Measurements from ENCODE around the gene KCTD5. TPM values are rescaled to one million over a fixed set of nuclear protein-coding genes. Genes with fewer than 3 reads are reported as not detected.
"Not testable (repeated sequence)": the region's sequence is repeated elsewhere in the genome, so short reads cannot be mapped to it uniquely, and the experiment has no call there.

The KCTD5 gene
- total RNA-seq, 2 donors from 2014 or later, result 42.2 to 79.1 TPM

DNA sequence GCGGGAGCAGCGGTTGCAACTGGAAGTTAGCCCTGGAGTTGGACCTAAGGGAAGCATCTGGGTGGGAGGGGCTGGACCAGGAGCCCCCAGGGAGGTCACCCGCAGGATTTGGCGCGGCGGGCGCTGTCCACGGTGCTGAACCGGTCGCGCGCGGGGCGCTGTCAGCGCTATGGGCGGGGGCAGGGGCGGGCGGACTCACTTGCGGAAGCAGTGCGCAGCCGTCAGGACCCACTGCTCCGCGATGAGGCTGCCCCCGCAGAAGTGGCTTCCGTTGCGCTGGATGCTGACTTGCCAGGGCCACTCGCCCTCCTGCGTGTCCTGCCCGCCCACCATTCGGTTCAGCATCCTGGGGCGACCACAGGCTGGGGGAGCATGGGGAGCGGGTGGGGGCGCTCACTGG is 33.2 kb downstream of the KCTD5 start:
- Mint-ChIP-seq H3K4me3 (peak overlapping the region; percentile 41), H3K36me3 (ENCODE audit: low read depth) (no peaks in the 10 kb centered on the region), H3K4me1 (peaks cover 6% of the 10 kb centered on the region), H3K27ac (no peak overlapping the region), H3K27me3 (no peaks in the 10 kb centered on the region), H3K9me3 (no peaks in the 10 kb centered on the region)
- peak; percentile 77 for ATAC-seq (replicated peaks)

DNA sequence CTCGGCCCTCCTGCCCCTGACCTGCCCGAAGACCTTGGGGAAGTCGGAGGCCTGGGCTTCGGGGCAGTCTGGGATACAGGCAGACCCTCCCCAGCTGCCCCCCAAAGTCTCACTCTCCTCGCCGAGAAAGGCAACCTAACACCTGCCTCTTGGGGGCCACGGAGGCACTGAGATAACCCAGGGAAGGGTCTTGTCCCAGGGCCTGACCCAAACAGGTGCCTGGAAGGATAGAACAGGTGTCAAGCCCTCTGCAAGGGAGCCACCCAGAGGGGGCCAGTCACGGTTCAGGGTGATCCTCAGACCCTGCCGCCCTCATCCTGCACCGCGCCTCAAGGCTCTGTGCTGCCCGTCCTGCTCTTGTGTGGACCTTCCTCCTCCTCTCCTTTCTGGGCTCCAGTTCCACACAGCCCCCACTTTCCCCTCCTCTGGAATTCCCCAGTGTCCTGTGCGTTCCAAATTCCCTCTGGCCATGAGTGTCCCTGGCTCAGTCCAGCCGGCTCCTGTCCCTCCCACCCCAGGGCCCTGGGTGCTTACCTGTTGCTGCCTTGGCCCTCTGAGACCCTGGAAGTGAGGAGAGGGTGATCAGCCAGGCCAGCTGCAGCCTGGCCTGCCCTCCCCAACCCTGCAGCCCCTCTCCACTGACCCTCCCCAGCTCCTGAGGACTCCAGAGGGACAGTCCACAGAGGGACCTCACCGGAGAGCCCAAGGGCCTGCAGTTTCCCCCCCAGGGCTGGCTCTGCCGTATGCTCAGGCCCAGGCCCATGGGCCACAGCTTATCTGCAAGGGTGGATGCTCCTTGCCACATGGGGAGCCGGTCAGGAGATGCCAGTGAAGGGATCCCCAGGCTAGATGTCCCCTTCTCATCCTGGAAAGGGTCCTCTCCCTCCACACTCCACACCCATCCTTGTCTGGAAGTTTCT is 33.9 kb downstream of the KCTD5 start:
- no peaks in the 10 kb centered on the region for H3K27me3 Mint-ChIP-seq
- no peak for ATAC-seq (replicated peaks)
- H3K36me3 Mint-ChIP-seq (ENCODE audit: low read depth), result no peaks in the 10 kb centered on the region
- H3K4me1 Mint-ChIP-seq, result peaks cover 6% of the 10 kb centered on the region
- H3K27ac Mint-ChIP-seq, result no peak overlapping the region
- H3K4me3 Mint-ChIP-seq, result peak overlapping the region; percentile 32
- H3K9me3 Mint-ChIP-seq, result no peaks in the 10 kb centered on the region

DNA sequence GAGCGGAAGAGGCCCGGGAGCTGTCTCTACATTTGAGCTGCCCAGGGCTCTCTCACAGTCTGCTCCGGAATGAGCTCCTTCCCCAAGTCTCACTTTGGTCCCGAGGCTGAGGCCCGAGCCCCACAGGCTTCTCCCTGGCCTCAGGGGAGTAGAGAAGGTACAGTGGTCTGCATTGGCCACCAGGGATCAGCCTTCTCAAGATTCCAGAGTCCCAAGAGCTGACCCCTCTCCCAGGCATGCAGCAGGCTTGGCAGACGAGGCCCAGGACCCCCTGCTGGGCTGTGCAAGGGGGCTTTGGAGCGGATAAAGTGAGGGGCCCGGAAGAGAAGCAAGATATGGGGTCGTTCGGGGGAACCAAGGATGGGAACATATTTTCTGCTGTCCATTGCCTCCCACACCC is 34.6 kb downstream of the KCTD5 start:
- H3K4me3 Mint-ChIP-seq, result peak overlapping the region; percentile 5
- no peaks in the 10 kb centered on the region for H3K27me3 Mint-ChIP-seq
- no peak overlapping the region for H3K27ac Mint-ChIP-seq
- ATAC-seq (replicated peaks), result no peak
- no peaks in the 10 kb centered on the region for H3K36me3 Mint-ChIP-seq (ENCODE audit: low read depth)
- H3K9me3 Mint-ChIP-seq, result no peaks in the 10 kb centered on the region
- peaks cover 6% of the 10 kb centered on the region for H3K4me1 Mint-ChIP-seq

DNA sequence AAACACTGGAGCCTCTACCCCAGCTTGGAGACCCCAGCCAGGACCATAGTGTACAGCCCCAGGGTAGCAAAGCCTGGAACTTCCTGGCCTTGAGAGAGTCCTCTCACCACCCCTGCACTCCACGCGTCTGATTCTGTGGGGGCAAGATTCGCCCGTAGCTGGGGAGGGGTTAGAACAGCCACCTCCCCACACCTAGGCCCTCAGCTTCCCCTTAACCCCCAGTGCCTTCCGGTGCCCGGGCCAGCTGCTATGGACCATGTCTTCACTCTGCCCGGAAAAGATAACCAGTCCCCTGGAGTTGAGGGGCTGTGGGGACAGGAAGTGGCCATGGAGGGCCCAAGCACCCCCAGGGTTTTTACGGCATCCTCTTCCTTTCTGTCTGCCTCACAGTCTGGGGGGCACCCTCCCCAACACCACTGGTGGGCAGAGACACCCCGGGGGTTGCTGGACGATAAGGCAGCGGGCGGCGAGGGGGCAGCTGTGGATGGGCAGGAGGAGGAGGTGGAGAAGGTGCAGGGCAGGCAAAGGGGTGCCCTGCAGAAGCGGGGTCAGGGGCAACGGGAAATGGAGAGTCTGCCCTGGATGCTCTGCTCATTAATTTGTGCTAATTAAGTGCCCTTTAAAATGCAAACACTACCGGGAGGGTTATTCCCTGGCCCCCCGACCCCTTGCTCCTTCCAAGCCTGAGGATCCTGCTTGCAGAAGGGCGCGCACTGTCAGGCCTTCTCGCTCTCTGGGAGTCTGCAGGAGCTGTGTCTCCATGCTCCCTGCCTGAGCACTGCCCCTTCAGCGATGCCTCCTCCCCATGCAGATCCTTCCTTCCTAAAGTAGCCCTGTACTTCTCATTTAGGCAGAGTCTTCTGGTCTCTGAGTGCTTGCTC is 35.3 kb downstream of the KCTD5 start:
- Mint-ChIP-seq H3K9me3 (no peaks in the 10 kb centered on the region), H3K36me3 (ENCODE audit: low read depth) (no peaks in the 10 kb centered on the region), H3K4me3 (no peak overlapping the region), H3K4me1 (peaks cover 6% of the 10 kb centered on the region), H3K27ac (no peak overlapping the region), H3K27me3 (no peaks in the 10 kb centered on the region)
- no peak for ATAC-seq (replicated peaks)

DNA sequence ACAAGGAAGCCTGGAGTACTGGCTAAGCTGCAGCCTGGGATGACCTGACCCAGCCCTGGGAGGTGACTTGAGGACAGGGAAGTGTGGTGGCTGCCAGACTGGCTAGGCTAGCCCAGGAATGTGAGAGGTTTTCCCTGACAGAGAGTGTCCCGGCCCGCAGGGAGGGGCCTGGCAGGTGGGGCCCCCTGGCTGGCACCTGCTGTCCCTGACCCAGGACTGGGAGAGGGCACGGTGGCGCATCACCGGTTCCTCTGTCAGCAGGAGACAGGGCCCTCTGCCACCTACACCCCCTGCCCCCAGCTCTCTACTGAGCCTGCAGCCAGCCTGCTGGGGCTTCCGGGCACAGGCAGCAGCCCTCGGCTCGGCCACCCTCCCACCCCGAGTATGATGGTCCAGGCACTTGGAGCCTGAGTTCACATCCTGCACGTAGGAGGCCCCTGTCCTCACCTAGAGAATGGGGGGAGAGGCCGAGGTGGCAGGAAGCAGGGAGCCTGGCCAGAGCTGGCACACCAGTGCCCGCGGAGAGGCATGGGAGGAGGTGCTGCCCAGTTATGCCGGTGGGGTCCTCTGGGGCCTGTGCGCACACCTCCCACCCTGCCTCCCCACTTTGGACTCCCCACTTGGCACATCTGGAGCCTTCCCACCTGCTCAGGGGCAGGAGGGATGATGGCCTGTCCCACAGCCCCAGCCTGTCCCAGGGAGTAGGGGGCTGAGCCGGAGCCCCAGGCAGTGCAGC is 37.2 kb downstream of the KCTD5 start:
- Mint-ChIP-seq H3K4me3 (peak overlapping the region; percentile 73), H3K4me1 (peaks cover 6% of the 10 kb centered on the region), H3K27me3 (peaks cover 3% of the 10 kb centered on the region), H3K27ac (no peak overlapping the region), H3K9me3 (no peaks in the 10 kb centered on the region), H3K36me3 (ENCODE audit: low read depth) (no peaks in the 10 kb centered on the region)
- ATAC-seq (replicated peaks), result no peak

- Mint-ChIP-seq H3K4me3 (peak within 1 kb of the TSS; percentile 73), H3K27me3 (peaks cover 4% of the 10 kb centered on the region), H3K36me3 (ENCODE audit: low read depth) (no peaks in the 10 kb centered on the region), H3K9me3 (no peaks in the 10 kb centered on the region), H3K27ac (peak within 1 kb of the TSS; percentile 66), H3K4me1 (peaks cover under 1% of the 10 kb centered on the region)
- ATAC-seq (replicated peaks), result no peak
These were observed 37.7 kb downstream of the KCTD5 start, which contains the start of gene PRSS27 for GRCh38 chr16:2720064-2720457. PRSS27 (minus strand) TSS chr16:2720224; CDS start chr16:2720160, 64 bp downstream.

GRCh38 chr16:2720719-2721633 is 38.7 kb downstream of the KCTD5 start:
- Mint-ChIP-seq H3K36me3 (ENCODE audit: low read depth) (no peaks in the 10 kb centered on the region), H3K9me3 (no peaks in the 10 kb centered on the region)

DNA sequence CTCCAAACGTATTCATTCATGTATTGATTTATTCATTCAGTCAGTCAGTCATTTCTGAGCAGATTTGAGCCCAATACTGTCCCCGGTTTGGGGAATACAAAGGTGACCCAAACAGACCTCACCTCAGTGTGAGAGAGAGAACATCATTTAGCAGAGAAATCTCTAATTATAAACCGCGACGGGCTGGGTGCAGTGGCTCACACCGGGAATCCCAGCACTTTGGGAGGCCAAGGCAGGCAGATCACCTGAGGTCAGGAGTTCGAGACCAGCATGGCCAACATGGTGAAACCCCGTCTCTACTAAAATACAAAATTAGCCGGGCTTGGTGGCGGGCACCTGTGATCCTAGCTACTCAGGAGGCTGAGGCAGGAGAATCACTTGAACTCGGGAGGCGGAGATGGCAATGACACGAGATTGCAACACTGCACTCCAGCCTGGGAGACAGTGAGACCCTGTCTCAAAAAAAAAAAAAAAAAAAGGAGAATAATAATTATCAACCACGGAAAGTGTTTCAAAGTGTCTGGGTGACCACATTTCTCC is 39.4 kb downstream of the KCTD5 start:
- not testable (repeated sequence) for H3K4me1 Mint-ChIP-seq; H3K27ac Mint-ChIP-seq; H3K27me3 Mint-ChIP-seq; H3K36me3 Mint-ChIP-seq (ENCODE audit: low read depth); H3K9me3 Mint-ChIP-seq; ATAC-seq (replicated peaks)
- peak overlapping the region; percentile 36 for H3K4me3 Mint-ChIP-seq

More at GRCh38 chr16:2720719-2721633, 38.7 kb downstream of the KCTD5 start:
- no peaks in the 10 kb centered on the region for H3K4me1 Mint-ChIP-seq
- peak; percentile 95 for ATAC-seq (replicated peaks)
- H3K27me3 Mint-ChIP-seq, result peaks cover 4% of the 10 kb centered on the region
- peak overlapping the region; percentile 66 for H3K27ac Mint-ChIP-seq
- H3K4me3 Mint-ChIP-seq, result peak overlapping the region; percentile 73

- no peaks in the 10 kb centered on the region for H3K4me1 Mint-ChIP-seq
- H3K27me3 Mint-ChIP-seq, result peaks cover 4% of the 10 kb centered on the region
- ATAC-seq (replicated peaks), result no peak
- no peak overlapping the region for H3K27ac Mint-ChIP-seq
- no peaks in the 10 kb centered on the region for H3K36me3 Mint-ChIP-seq (ENCODE audit: low read depth)
- H3K9me3 Mint-ChIP-seq, result no peaks in the 10 kb centered on the region
- no peak overlapping the region for H3K4me3 Mint-ChIP-seq
These were observed 41.9 kb downstream of the KCTD5 start for GRCh38 chr16:2724088-2724676.

DNA sequence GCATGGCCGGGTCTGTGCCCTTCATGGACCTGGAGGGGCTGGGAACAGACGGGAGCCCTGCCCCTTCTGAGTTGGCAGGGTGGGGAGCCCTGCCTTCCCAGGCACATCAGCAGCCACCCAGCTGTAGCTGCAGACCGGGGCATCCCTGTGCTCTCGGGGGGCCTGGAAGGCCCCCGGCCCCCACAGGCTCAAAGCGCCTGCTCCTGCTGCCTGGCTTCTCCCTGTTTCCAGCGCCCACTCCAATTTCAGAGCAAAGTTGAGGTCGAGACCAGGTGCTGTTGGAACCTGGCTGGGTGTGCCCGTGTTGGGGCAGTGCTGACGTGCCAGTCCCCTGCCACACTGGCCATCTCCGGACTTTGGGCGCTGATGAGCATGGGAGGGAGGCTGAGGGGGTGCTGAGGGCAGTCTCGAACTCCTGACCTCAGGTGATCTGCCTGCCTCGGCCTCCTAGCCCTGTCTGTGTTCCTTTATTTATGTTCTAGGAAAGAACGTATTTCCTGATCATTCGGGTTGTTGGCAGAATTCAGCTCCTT is 42.6 kb downstream of the KCTD5 start:
- peaks cover 4% of the 10 kb centered on the region for H3K27me3 Mint-ChIP-seq
- no peak for ATAC-seq (replicated peaks)
- H3K4me3 Mint-ChIP-seq, result no peak overlapping the region

GRCh38 chr16:2726923-2727322 is 44.6 kb downstream of the KCTD5 start:
- Mint-ChIP-seq H3K4me1 (no peaks in the 10 kb centered on the region), H3K27me3 (peaks cover 4% of the 10 kb centered on the region), H3K4me3 (no peak overlapping the region), H3K27ac (no peak overlapping the region), H3K9me3 (no peaks in the 10 kb centered on the region), H3K36me3 (ENCODE audit: low read depth) (no peaks in the 10 kb centered on the region)
- no peak for ATAC-seq (replicated peaks)

More for the DNA sequence above, 42.6 kb downstream of the KCTD5 start:
- H3K27ac Mint-ChIP-seq, result no peak overlapping the region
- H3K36me3 Mint-ChIP-seq (ENCODE audit: low read depth), result no peaks in the 10 kb centered on the region
- H3K4me1 Mint-ChIP-seq, result no peaks in the 10 kb centered on the region
- H3K9me3 Mint-ChIP-seq, result no peaks in the 10 kb centered on the region

- H3K27ac Mint-ChIP-seq, result no peak overlapping the region
- peak; percentile 35 for ATAC-seq (replicated peaks)
- H3K27me3 Mint-ChIP-seq, result peaks cover 4% of the 10 kb centered on the region
- H3K36me3 Mint-ChIP-seq (ENCODE audit: low read depth), result no peaks in the 10 kb centered on the region
- no peaks in the 10 kb centered on the region for H3K4me1 Mint-ChIP-seq
- H3K4me3 Mint-ChIP-seq, result no peak overlapping the region
- H3K9me3 Mint-ChIP-seq, result no peaks in the 10 kb centered on the region
These were observed 45.7 kb downstream of the KCTD5 start for GRCh38 chr16:2728034-2728433.
